HG02759 (cell line): ENCODE results near the gene AUNIP.

Source experiments
- ATAC-seq: cut with Tn5 transposase; IDR thresholded peaks from one replicate; pipeline ENCODE4 v1.9.1; 2021; ENCODE audit warnings: mild to moderate bottlenecking, moderate library complexity; ENCODE audit not compliant: unreplicated experiment

The AUNIP gene, protein sequence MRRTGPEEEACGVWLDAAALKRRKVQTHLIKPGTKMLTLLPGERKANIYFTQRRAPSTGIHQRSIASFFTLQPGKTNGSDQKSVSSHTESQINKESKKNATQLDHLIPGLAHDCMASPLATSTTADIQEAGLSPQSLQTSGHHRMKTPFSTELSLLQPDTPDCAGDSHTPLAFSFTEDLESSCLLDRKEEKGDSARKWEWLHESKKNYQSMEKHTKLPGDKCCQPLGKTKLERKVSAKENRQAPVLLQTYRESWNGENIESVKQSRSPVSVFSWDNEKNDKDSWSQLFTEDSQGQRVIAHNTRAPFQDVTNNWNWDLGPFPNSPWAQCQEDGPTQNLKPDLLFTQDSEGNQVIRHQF

DNA sequence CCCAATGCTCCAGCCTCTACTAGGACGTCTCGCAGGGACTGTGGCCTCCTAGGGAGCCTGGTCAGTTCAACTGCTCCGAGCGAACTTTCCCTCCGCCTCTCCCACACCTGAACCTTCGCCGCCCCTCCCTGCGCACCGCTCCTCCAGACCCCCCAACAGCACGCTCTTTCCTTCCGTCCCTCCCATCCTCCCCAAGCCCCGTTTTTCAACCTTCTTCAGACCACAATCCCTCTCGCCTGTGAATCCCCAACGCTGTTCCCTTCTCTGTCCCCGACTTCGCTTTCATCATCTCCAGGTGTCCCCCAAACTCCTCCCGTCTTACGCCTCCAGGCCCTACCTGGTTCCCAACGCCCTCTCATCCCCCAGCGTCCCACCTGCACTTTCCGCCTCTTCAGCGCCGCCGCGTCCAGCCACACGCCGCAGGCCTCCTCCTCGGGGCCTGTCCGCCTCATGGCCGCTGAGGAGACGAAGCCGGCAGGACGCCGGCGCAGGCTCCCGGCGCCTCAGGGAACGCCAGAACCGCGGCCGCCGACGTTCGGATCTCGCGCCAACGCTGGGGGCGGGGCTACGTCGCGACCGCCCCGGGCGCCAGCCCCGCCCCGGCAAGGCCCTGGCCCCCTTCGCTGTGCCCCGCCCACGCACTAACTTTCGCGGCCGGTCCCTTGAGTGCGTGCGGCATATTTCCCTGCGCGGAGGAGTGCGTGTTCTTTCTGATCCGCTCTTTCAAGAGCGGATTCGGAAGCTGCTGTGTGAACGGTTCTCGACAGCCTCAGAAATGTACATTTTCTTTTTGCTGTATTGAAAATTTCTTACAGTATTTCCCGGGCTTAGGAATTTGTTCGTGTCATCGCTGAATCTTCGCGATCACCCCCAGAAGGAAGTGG, at the start of gene AUNIP:
AUNIP (minus strand) TSS at position 552 of the 884 bp plus-strand sequence; CDS start at position 452, 100 bp downstream.
- peak; percentile 88 for ATAC-seq

DNA sequence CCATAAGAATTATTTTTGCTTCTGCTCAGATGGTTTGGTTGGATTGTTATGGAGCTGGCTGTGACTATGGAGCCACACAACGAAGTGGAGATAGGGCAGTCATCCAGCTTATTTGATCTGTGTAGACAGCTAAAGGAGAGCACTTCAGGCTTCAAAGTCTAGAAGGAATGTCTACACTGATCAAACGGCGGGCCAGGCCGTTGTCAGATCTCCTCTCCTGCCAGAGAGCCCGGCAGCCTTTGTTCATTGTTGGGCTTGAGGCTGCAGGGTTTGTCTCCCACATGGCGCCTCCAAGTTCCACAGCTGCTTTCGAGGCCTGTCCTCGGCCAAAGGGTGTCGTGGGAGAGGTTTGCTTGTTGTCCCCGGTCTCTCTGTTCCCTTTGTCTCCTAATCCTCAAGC, 49.8 kb upstream of the AUNIP start:
- no peak for ATAC-seq

DNA sequence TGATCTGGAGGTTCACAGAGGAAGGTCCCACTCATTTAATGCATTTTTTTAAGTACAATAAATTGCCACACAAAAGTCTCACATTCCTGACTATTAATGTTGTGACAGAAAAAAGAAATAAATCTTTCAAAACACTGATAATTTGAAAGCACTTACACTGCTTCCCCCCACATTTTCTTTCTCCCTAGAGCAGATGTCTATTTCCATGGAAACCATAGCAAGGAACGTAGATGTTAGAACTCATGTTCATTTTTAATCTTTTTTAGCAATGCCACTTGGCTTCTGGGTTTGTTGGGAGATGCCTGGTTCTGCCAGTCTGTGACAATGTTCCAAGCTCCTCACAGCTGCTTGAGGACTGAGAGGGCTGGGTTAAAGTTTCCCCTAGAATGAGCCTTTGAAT, 48.9 kb upstream of the AUNIP start:
- ATAC-seq, result no peak

DNA sequence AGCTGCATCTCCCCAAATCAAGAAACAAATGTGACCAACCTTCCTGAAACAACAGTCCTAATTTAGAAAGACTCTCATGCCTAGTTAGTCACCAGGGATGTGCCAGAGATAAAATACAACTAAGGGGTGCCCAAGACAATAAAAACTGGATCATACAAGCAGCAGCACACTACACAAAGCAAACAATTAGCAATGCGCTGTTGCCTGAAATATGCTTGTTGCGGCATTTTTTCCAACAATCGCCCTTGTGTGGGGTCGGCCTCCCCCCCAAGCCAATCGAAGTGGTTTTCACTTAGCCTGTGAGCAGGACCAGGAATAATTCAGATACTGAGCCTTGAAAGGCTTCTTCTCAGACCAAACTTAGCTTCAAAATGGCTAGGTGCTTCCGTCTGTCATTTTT, 48.3 kb upstream of the AUNIP start:
- ATAC-seq, result no peak

DNA sequence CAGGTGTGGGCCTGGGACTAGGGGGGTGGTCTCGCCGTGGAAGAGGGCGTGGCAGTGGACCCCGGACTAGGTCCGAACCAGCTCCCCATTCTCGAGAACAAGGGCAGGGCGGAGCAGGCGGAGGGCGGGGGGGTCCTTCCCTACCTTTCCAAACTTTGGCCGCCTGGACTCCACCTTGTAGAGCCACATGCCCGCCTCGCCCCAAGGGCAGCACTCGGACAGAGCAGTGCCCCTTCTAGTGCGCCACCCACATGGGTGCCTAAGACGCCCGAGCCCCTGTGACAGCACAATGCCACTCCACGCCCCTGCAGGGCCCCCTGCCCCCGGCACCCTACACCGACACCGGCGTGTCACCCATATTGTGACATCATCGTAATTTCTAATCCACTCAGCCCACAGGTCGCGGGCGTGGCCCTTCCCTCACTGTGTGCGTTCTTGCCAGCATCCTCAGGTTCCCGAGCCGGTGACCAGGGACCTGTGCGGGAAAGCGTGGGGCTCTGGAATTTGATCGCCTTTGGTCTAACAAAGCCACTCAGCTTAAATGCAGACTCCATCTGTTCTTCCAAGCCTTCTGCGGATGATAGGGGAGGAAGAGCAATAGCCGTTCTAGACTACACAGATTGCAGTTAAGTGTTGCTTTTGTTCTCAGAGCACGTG, 47.5 kb upstream of the AUNIP start:
- ATAC-seq, result no peak

DNA sequence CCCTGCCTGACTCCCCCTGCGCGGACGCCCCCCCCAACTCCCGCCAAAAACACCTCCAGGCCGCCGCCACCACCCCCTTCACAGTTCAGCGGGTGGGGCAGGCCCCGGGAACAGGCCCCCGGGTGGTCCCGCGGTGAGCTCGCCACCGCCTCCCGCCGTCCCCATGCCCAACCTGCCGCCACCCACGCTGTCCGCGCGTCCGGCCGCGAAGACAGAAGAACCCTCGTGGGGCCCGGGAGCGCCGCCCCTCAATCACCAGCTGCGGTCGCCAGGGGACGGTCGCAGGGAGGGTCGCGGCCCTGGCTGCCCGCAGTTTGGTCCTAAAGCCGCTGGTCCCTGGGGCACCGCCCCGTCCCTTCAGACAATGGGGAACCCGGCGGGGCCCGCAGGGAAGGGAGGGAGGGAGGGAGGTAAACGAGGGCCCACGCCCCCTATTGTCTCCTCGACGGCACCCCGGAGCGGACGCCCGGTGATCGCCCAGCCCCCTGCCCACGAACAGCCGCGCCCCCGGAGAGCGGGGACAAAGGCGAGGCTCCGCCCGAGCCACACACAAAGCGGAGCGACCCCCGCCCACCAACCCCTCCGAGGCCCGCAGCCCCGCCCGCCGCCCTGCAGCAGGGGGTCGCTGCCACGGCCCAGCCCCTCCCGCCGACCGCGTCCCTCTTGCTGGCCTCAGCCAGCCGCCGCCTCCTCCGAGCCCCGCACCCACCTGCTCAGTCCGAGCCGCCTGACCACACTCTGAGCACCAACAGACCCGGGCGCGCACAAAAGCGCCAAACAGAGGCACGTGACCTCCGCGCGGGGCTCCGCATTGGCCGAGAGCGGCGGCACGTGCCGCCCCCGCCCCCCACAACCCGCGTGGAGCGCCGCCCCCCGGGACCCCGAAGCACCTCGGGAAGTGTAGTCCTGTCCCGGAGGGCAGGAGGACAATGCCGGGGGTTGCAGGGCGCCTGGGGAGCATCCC, 46.7 kb upstream of the AUNIP start, which contains the start of gene STMN1:
STMN1 (minus strand) TSS at position 740 of the 964 bp plus-strand sequence. CDS start 1,743 bp downstream, outside the sequence.
- ATAC-seq, result peak; percentile 74

DNA sequence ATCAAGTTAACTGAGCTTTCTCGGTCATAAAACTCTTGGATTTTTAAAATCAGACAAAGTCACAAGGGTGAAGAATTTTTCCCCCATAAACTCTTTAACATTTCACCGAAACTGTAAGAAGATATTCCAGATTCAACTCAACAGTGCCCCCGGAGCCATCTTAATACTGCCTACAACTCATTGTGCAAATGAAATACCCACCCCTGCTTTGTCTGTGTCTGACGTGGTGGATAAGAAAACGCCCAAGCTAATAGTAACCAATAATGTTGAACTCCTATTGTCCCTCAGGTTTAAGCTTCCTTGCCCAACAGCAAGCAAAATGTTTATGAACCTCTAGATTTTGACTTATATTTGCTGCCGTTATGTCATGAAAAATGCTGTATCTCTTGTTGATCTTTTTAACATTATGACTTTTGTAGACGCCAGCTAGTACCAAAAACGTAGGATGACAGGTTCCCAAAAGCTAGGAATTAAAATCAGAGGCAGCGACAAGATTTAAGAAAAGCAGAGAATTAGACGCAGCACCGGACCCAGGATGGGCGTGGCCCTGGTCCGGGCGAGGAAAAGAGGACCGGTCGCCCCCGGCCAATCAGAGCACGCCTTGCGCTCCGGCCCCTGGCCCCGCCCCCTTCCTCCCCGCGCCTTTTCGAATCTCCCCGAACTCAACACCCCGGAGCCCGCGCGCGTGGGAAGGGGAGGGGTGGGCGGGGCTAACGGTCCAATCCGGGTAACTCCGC, 45.9 kb upstream of the AUNIP start:
- peak; percentile 83 for ATAC-seq

DNA sequence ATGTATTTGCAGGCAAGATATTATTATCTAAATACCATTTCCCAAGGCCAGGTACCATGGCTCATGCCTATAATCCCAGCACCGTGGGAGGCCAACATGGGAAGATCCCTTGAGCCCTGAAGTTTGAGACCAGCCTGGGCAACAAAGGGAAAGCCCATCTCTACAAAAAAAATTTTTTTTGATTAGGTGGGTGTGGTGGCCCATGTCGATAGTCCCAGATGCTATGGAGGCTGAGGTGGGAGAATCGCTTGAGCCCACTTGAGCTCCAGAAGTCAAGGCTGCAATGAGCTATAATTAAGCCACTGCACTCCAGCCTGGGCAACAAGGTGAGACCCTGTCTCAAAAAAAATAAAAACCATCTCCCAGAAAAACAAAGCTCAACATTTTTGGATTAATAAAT, 44.7 kb upstream of the AUNIP start:
- no peak for ATAC-seq

DNA sequence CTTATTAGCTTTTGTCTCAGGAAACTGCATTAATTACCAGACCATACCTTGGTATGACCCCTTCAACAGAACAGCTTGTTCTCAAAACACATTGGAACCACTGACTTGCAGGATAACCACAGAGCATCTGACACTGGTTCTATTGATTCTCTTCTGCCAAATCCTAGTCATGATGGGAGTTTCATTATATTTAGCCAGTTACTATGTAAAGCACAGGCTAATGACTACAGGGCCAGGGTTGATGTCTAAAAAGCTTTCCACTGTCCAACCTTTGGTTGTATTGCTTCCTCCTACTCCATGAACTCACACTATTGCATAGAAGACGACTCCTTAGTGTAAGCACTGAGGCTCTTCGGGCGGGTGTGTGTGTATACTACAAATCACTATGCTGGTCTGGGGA, 43.2 kb upstream of the AUNIP start:
- ATAC-seq, result no peak

DNA sequence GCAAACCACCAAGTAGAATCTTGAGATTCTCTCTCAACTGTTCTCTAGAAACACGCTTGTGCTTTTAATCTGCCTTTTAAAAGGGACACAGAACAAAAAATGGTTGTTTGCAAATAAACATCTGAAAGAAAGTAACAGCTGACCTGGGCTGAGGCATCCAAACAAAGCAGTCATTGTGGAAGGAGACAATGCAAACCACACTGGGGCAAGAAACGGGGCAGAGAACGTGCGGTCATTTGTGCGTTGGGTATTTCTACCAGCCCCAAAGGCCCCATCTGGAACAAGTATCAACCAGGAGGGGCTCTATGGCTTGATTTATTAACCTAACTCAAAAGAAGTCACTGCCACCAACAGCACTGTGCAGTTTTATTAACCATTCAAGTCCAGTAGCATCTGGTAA, 41.0 kb upstream of the AUNIP start:
- ATAC-seq, result no peak

DNA sequence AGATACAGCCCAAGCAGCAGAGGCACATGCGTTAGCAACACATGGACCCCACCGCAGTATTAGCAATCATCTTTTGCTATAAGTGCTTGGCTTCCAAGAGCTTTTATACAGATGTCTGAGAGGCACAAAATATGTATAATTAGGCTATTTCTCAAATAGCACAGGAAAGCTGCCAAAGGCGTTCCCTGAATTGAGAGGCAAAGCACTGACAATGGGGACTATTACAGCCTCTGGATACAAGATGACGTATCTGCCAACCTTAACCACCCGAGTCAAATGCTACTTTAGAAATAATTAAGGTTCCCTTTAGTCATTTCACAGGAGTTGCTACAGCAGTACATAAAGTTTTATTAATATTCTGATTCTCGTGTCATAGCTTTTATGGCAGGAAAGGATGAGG, 40.5 kb upstream of the AUNIP start:
- no peak for ATAC-seq

DNA sequence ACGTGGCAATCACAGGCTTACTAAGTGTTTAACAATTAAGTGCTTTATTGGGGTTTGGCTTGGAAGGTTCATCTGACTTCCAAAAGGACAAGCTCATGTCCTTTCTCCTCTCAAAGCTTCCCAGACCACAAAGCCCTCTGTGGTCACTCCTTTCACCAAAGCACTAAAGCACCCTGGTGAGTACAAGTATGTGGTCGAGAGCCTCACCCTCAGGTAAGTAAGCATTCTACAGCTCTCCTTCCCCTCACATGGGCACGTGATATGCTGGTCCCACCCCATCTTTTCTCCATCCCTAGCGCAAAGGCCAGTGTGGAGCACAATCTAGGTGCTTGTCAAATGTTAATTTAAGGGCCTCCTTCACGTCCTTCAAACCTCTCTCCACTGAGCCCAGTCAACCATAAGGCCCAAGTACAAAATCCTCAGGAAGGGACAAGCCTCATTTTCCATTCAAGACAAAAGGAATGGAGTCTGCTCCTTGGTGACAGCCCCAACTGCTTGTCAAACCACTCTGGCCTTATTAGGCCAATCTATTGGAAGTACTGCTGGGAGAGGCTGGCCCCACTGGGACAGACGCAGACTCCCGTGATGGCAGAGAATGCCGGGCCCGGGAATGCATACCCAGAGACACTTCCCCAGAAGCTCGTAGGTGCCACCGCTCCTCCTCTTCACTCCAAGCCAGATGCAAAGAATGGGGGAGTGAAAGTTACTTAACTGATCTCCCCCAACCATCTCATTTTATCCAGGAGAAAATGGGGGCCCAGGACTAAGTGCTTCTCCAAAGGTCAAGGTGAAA, 39.2 kb upstream of the AUNIP start:
- no peak for ATAC-seq

DNA sequence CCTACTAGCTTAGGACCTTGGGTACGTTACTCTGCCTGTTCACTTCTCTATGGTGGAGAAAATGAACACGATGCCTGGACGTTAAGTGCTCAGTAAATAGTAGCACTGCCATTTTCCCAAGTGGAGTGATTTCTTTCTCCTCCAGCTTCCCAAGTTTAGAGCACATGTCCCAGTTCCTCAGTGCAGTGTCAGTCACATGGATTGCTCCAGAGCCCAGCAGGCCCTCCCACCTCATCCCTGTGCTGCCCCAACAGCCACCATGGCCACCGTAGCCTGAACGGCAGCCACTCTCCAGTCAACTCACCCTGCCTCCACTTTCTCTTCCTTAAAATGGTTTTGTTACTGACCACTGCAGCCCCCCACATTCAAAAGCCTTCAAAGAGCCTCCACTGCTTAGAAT, 38.5 kb upstream of the AUNIP start:
- ATAC-seq, result no peak

DNA sequence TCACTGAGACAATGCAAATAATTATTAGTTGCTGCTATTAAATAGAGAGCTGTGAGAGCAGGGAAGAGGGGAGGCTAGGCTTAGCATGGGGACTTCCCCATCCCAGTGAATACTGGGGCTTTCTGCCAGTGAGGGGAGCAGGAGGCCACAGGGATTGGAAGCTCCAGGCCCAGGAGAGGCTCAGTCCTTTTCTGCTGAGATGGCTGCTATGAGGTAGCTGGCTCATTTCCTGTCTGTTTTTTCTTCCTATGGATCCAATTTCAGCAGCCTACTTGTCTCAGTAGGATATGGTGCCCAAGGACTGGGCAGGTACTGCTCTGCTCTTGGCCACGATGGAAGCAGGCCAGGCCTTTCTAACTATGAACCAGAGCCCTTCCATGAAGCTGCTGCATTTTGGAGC, 37.0 kb upstream of the AUNIP start:
- no peak for ATAC-seq

DNA sequence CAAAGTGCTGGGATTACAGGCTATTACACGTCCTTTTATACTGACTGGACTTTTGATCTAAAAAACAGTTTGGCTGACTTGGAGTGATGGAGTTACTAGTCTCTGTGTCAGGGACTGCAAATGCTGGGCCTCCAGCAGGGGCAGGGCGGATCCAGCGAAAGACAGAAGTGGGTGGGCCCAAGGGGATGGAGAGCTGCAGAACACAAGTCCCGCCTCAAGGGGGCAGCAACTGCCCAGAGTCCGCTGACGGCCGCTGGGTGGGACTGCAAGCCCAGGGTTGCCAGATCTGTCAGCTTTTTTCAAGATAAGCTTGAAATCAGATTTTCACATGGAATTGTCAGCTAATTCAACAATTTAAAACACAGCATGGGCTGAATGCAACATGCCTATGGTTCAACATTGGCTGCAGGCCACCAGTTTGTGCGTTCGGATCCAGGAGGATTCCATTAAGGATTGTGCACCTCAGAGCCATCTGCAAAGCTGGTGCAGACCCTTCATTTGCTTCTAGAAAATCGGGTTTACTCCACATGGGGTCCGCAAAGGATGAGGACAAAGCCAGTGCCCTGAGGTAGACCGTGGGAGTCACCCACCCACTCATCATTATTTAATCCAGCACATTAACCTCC, 36.2 kb upstream of the AUNIP start:
- ATAC-seq, result peak; percentile 91

DNA sequence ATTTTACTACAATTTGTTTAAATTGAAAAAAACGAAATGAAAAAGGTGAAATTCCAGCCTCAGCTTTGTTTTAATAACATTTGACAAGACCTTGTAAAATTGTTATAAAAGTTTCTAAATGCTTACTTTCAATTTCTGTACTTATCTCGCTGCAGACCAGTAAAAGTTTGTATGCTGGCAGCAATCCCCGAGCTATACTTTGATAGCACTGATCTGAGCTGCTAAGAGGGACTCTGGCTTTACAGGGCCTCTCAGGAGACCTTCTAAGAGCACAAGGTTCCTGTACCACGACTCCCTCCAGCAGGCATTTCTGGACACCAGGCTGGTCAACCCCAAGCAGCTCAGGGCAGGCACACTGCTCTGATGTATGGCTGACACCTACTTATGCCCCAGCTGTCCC, 33.9 kb upstream of the AUNIP start:
- ATAC-seq, result no peak

DNA sequence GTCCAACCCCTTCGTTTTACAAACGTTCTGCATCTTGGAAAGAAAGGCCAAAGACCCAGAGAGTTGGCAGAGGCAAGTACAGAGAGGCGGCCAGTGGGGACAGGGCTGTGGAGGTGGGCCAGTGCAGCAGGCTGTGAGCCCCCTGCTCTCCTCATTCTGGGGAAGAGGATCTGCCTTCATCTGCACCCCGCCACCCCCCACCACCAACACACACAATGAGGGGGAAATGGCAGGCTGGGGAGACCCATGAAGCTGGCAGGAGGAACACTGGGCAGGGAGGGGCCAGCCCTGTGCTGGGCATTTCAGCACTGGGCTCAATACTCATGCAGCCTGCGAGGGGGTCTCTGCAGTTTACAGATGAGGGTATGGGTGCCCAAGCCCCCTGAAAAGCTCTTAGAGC, 32.3 kb upstream of the AUNIP start:
- no peak for ATAC-seq

DNA sequence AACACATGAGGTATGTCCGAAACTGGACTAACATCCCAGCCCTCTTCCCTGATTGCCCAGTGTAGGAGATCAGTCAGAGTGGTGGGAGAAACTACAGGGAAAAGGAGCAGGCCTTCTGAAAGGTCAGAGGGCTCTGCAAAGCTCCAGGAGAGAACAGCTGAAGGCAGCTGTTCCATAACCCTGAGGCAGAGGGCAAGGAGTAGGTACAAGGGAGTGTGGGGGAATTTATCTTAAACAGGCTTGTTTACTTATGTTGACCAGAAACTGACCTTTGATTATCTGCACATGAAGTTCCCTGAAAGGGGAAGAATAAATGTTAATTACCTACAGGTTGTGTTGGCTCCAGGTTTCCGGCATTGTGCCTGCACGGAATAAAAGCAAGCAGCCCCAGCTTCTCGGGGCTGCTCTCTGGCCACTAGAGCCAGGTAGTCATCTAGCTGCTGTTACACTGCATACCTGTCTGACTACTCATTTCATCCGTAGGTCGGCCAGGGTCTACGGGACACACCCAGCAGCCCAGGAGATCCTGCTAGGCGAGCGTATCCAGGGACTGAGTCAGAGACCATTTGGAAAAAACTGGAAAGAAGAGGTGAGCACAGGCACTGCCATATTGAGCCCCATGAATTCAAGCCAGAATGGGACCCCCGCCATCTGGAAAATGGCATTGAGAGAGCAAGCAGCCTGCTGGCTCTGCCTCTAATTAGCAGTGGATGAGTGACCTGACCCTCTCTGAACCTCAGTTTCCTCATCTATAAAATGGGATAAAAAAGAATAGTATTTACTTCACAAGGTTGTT, 31.2 kb upstream of the AUNIP start:
- ATAC-seq, result no peak
